K562 (cell line): ENCODE results near the gene WNT7A. TPM values are rescaled to one million over a fixed set of nuclear protein-coding genes. Genes with fewer than 3 reads are reported as not detected.

ENCODE experiments used
- ATF1 ChIP-seq, 2 experiments: fragments of 450-650 bp in 1 of 2; IDR thresholded peaks; 2 replicates each; pipeline ENCODE4 v1.6.1; 2016; ENCODE audit warnings: missing compliant biosample characterization in 1 of 2, missing genetic modification characterization in 1 of 2
- ERF ChIP-seq: fragments of 450-650 bp; formaldehyde crosslinking; IDR thresholded peaks from 2 replicates; pipeline ENCODE4 v1.4.0; 2020; ENCODE audit warnings: mild to moderate bottlenecking, mixed read lengths
- NRF1 ChIP-seq, 2 experiments: fragments of 450-650 bp; IDR thresholded peaks in 1 of 2; conservative IDR thresholded peaks in 1 of 2; 2 replicates each; pipeline ENCODE4 v1.6.1; 2014; ENCODE audit warnings: mild to moderate bottlenecking in 2 of 2
- PHF20 ChIP-seq: fragments of 450-650 bp; IDR thresholded peaks from 2 replicates; pipeline ENCODE4 v1.6.1; 2018; ENCODE audit not compliant: partially characterized antibody
- SIRT6 ChIP-seq: IDR thresholded peaks from one replicate; pipeline ENCODE4 v1.6.1; 2012; ENCODE audit warnings: low read depth, mild to moderate bottlenecking, control low read depth, inconsistent platforms, low read length, moderate library complexity
- SNIP1 ChIP-seq: fragments of 450-650 bp; IDR thresholded peaks from 2 replicates; pipeline ENCODE4 v1.7.1; 2017; ENCODE audit warnings: low read depth, mild to moderate bottlenecking
- SRSF3 ChIP-seq: fragments of 200-400 bp; formaldehyde crosslinking; IDR thresholded peaks from 2 replicates; pipeline ENCODE4 v1.6.1; 2016; ENCODE audit warnings: mild to moderate bottlenecking, low read length, moderate library complexity; ENCODE audit not compliant: insufficient read depth
- TCF7L2 ChIP-seq: fragments of 150-350 bp; IDR thresholded peaks from 2 replicates; pipeline ENCODE4 v1.6.1; 2016; ENCODE audit warnings: low read depth, mild to moderate bottlenecking, low read length, moderate library complexity
- U2AF2 ChIP-seq: fragments of 200-400 bp; formaldehyde crosslinking; optimal IDR thresholded peaks from 2 replicates; pipeline ENCODE3; 2017; ENCODE audit warnings: low read depth, mild to moderate bottlenecking, low read length
- ZC3H8 ChIP-seq: fragments of 450-650 bp; IDR thresholded peaks from 2 replicates; pipeline ENCODE4 v1.6.1; 2017
- ZEB2 ChIP-seq: fragments of 450-650 bp; IDR thresholded peaks from 2 replicates; pipeline ENCODE4 v1.6.1; 2016
- ZNF146 ChIP-seq: IDR thresholded peaks from one replicate; pipeline ENCODE4 v1.6.1; 2018; ENCODE audit warnings: missing compliant biosample characterization; ENCODE audit not compliant: unreplicated experiment
- ZNF217 ChIP-seq: sonication (generic); formaldehyde crosslinking; IDR thresholded peaks from 2 replicates; pipeline ENCODE4 v1.8.0; 2022; ENCODE audit warnings: mild to moderate bottlenecking, missing genetic modification reagents
- ZNF224 ChIP-seq: sonication (generic); formaldehyde crosslinking; IDR thresholded peaks from 2 replicates; pipeline ENCODE4 v1.8.0; 2022; ENCODE audit warnings: mild to moderate bottlenecking, missing genetic modification reagents
- ZNF232 ChIP-seq: sonication (generic); formaldehyde crosslinking; IDR thresholded peaks from 2 replicates; pipeline ENCODE4 v1.8.0; 2022; ENCODE audit warnings: mild to moderate bottlenecking, missing genetic modification reagents
- polyA plus RNA-seq, 8 experiments: library from polyadenylated mRNA; depleted of rRNA in 4 of 8; stranded (reverse) in 5 of 8; unstranded in 3 of 8; fragments of >200 nt; fragmentation: Nextera tagmentation in 2 of 8; fragmentation: Illumina TruSeq in 1 of 8; extraction: Ambion mirVana in 2 of 8; extraction: Trizol in 1 of 8; gene quantifications; 2 replicates each; pipeline versions ENCODE4 v1.2.1 to v1.2.3, GENCODE V29; 2011 to 2014; ENCODE audit warnings: inconsistent platforms in 1 of 8, missing spikeins in 1 of 8
- total RNA-seq, 7 experiments: library from RNA; depleted of rRNA in 6 of 7; stranded (reverse); fragments of >200 nt in 6 of 7; fragmentation: Illumina TruSeq in 2 of 7; extraction: Trizol in 2 of 7; gene quantifications; 2 replicates each; pipeline versions ENCODE4 v1.2.1 to v1.2.3, GENCODE V29; 2011 to 2021; ENCODE audit warnings: low replicate concordance in 1 of 7
- TF ChIP-seq, protein P1 (sequence below): fragments of 450-650 bp; IDR thresholded peaks from 2 replicates; pipeline ENCODE4 v1.6.1; 2016; ENCODE audit warnings: borderline replicate concordance
- TF ChIP-seq, protein P2 (sequence below): IDR thresholded peaks from 3 replicates; pipeline ENCODE4 v1.6.1; 2011; ENCODE audit warnings: borderline replicate concordance, mild to moderate bottlenecking, moderate library complexity; ENCODE audit not compliant: insufficient read length; ENCODE audit errors: extremely low read depth
- TF ChIP-seq, protein P3 (sequence below): sonication (generic); formaldehyde crosslinking; IDR thresholded peaks from 2 replicates; pipeline ENCODE4 v1.8.1; 2023; ENCODE audit warnings: mild to moderate bottlenecking, missing genetic modification reagents
- TF ChIP-seq, protein P4 (sequence below): fragments of 250-450 bp; sonication (Bioruptor Pico); IDR thresholded peaks from 2 replicates; pipeline ENCODE4 v1.8.0; 2021; ENCODE audit warnings: moderate library complexity, mild to moderate bottlenecking, inconsistent platforms

Gene WNT7A
- total and polyA plus RNA-seq, 9 of the 15 experiments (the other 6 are each of a cell fraction or from before 2014, with no cell fraction given) = 0.03 TPM; not detected in 8

DNA sequence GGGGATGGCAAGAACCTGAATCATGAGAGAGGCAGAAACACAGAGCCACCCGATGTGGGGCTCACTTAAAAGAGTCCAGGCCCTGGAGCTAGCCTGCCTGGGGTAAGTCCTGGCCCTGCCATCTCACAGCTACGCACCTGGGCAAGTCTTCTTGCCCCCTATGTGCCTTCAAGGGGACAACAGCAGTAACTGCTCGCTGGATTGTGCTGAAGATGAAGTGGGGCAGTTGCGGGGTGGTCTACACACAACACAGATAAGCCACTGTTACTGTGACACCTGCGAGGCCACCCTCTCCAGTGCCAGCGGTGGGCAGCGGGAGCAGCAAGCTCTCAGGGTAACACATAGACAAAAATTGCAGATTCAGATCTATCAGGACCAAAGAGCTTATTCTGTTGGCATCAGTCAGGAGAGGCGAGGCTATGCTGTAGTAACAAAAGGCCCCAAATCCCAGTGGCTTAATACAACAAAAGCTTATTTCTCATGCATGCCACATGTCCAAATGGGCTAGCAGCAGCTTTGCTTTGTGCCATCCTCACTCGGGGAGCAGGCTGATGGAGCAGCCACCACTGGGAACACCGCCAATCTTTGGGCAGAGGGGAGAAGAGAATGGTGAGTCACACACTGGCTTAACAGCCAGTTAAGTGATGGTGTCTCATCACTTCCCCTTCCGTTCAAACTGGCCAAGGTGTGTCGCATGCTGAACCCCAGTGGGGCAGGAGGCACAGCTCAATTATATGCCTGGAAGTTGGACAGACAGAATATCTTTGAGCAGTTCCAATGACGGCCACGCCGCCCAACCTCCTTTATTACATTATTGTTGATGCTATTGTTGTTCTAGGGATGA, 78.3 kb downstream of the WNT7A start (continued):
- TF ChIP-seq, protein P1, sequence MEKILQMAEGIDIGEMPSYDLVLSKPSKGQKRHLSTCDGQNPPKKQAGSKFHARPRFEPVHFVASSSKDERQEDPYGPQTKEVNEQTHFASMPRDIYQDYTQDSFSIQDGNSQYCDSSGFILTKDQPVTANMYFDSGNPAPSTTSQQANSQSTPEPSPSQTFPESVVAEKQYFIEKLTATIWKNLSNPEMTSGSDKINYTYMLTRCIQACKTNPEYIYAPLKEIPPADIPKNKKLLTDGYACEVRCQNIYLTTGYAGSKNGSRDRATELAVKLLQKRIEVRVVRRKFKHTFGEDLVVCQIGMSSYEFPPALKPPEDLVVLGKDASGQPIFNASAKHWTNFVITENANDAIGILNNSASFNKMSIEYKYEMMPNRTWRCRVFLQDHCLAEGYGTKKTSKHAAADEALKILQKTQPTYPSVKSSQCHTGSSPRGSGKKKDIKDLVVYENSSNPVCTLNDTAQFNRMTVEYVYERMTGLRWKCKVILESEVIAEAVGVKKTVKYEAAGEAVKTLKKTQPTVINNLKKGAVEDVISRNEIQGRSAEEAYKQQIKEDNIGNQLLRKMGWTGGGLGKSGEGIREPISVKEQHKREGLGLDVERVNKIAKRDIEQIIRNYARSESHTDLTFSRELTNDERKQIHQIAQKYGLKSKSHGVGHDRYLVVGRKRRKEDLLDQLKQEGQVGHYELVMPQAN = no peak
- TF ChIP-seq SIRT6 (no peak), TCF7L2 (no peak), ZNF232 (CRISPR knock-in tag) (no peak), SNIP1 (no peak), ZNF224 (CRISPR knock-in tag) (no peak), ATF1 (CRISPR knock-in tag; IDR thresholded peaks at IDR 0.05) (no peak), ATF1 (tag; IDR thresholded peaks at IDR 0.05) (no peak), ZNF217 (CRISPR knock-in tag) (no peak), PHF20 (no peak), ZEB2 (no peak), ZC3H8 (no peak), U2AF2 (no peak), ERF (CRISPR knock-in tag) (no peak), ZNF146 (CRISPR knock-in tag) (no peak), NRF1 (conservative IDR thresholded peaks at IDR 0.05 in 1 of 2, IDR thresholded peaks at IDR 0.05 in 1 of 2) (no peak), SRSF3 (no peak)
- TF ChIP-seq, protein P2, sequence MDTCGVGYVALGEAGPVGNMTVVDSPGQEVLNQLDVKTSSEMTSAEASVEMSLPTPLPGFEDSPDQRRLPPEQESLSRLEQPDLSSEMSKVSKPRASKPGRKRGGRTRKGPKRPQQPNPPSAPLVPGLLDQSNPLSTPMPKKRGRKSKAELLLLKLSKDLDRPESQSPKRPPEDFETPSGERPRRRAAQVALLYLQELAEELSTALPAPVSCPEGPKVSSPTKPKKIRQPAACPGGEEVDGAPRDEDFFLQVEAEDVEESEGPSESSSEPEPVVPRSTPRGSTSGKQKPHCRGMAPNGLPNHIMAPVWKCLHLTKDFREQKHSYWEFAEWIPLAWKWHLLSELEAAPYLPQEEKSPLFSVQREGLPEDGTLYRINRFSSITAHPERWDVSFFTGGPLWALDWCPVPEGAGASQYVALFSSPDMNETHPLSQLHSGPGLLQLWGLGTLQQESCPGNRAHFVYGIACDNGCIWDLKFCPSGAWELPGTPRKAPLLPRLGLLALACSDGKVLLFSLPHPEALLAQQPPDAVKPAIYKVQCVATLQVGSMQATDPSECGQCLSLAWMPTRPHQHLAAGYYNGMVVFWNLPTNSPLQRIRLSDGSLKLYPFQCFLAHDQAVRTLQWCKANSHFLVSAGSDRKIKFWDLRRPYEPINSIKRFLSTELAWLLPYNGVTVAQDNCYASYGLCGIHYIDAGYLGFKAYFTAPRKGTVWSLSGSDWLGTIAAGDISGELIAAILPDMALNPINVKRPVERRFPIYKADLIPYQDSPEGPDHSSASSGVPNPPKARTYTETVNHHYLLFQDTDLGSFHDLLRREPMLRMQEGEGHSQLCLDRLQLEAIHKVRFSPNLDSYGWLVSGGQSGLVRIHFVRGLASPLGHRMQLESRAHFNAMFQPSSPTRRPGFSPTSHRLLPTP = no peak
- TF ChIP-seq, protein P3, sequence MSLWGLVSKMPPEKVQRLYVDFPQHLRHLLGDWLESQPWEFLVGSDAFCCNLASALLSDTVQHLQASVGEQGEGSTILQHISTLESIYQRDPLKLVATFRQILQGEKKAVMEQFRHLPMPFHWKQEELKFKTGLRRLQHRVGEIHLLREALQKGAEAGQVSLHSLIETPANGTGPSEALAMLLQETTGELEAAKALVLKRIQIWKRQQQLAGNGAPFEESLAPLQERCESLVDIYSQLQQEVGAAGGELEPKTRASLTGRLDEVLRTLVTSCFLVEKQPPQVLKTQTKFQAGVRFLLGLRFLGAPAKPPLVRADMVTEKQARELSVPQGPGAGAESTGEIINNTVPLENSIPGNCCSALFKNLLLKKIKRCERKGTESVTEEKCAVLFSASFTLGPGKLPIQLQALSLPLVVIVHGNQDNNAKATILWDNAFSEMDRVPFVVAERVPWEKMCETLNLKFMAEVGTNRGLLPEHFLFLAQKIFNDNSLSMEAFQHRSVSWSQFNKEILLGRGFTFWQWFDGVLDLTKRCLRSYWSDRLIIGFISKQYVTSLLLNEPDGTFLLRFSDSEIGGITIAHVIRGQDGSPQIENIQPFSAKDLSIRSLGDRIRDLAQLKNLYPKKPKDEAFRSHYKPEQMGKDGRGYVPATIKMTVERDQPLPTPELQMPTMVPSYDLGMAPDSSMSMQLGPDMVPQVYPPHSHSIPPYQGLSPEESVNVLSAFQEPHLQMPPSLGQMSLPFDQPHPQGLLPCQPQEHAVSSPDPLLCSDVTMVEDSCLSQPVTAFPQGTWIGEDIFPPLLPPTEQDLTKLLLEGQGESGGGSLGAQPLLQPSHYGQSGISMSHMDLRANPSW (CRISPR knock-in tag) = no peak
- TF ChIP-seq, protein P4, sequence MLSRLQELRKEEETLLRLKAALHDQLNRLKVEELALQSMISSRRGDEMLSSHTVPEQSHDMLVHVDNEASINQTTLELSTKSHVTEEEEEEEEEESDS = no peak
